NCI-H2107 (cell line): ENCODE measurements around the gene CCDC90B.

Source experiments
- DNase-seq: peaks from one replicate; lab custom pipeline; 2025; lab: John Stamatoyannopoulos, UW

The CCDC90B gene

GRCh38 chr11:83235825-83236224, 50.3 kb downstream of the CCDC90B start:
- DNase-seq, result no peak

- no peak for DNase-seq
These were observed 62.7 kb downstream of the CCDC90B start for GRCh38 chr11:83223457-83223856.

GRCh38 chr11:83222499-83222898, 63.7 kb downstream of the CCDC90B start:
- no peak for DNase-seq

- no peak for DNase-seq
These were observed 64.5 kb downstream of the CCDC90B start for GRCh38 chr11:83221694-83222093.

GRCh38 chr11:83220260-83220659, 65.9 kb downstream of the CCDC90B start:
- DNase-seq, result no peak

GRCh38 chr11:83219095-83219494, 67.1 kb downstream of the CCDC90B start:
- no peak for DNase-seq
